ENCODE data around the gene KCNK2.

Gene KCNK2

GRCh38 chr1:215277532-215277931 lies 195.0 kb downstream of the KCNK2 start:
- no peak for DNase-seq (ENCODE audit: low spot score)
- no peak for TF ChIP-seq CTCF (IDR thresholded peaks at IDR 0.05; ENCODE audit: borderline replicate concordance, control extremely low read depth, extremely low read depth, insufficient read depth, missing control alignments)

GRCh38 chr1:215279682-215280081 lies 197.1 kb downstream of the KCNK2 start:
- TF ChIP-seq CTCF (IDR thresholded peaks at IDR 0.05; ENCODE audit: borderline replicate concordance, control extremely low read depth, extremely low read depth, insufficient read depth, missing control alignments), result no peak
- no peak for DNase-seq (ENCODE audit: low spot score)

More at GRCh38 chr1:215277532-215277931, 195.0 kb downstream of the KCNK2 start:
- in situ Hi-C loops (cut with MboI; ENCODE audit: low sequenced_read_pairs, unreplicated experiment), result no loop called here

DNA sequence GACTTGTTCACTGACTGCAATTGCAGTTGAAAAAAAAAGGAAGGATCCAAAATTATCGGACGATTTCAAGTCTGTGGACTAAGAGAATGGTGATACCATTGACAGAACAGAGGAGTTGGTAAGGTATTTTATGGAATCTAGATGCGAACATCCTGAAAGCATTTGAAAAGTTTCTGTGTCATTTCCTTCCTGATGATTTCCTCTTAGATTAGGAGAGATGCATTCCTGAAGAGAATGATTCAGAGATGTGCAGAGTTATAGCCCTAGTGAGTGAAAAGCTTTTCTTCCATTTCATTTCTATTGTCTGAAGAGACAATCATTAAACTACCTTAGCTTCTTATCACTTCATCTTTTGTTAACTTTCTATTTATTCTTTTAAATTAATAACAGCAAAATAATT lies 200.0 kb downstream of the KCNK2 start:
- in situ Hi-C loops (cut with MboI; ENCODE audit: low sequenced_read_pairs, unreplicated experiment), result no loop called here
- TF ChIP-seq CTCF (IDR thresholded peaks at IDR 0.05; ENCODE audit: borderline replicate concordance, control extremely low read depth, extremely low read depth, insufficient read depth, missing control alignments), result no peak
- no peak for DNase-seq (ENCODE audit: low spot score)

More at GRCh38 chr1:215279682-215280081, 197.1 kb downstream of the KCNK2 start:
- in situ Hi-C loops (cut with MboI; ENCODE audit: low sequenced_read_pairs, unreplicated experiment), result no loop called here

GRCh38 chr1:215285013-215285800 lies 202.7 kb downstream of the KCNK2 start:
- DNase-seq (ENCODE audit: low spot score), result no peak
- in situ Hi-C loops (cut with MboI; ENCODE audit: low sequenced_read_pairs, unreplicated experiment), result no loop called here
- no peak for TF ChIP-seq CTCF (IDR thresholded peaks at IDR 0.05; ENCODE audit: borderline replicate concordance, control extremely low read depth, extremely low read depth, insufficient read depth, missing control alignments)
